ENCODE measurements around the gene TNFSF8. TPM values are rescaled to one million over a fixed set of nuclear protein-coding genes. Genes with fewer than 3 reads are reported as not detected.

The TNFSF8 gene
- total and polyA plus RNA-seq, 9 of the 15 experiments (the other 6 are each of a cell fraction or from before 2014, with no cell fraction given) = 0.09 TPM; not detected in 8

- no peak for ATAC-seq
- no peak overlapping the region for H3K4me3 ChIP-seq
- no peak overlapping the region for H3K4me2 ChIP-seq (ENCODE audit: insufficient read depth, low read length)
- in situ Hi-C loops (cut with MboI) = no loop called here
- H2AFZ ChIP-seq (ENCODE audit: low read depth, low read length) = no peak overlapping the region
- 0% methylated on average over 1 of the region's 1 CpG for WGBS (ENCODE audit: insufficient coverage, low coverage, missing lambda C conversion rate)
- no peaks in the 10 kb centered on the region for H3K4me1 ChIP-seq (replicated peaks in 1 of 2; ENCODE audit: control insufficient read depth in 2 of 2, insufficient read depth in 2 of 2, low read length in 2 of 2)
- no peak for DNase-seq (ENCODE audit: extremely low read depth in 1 of 4, low spot score in 3 of 4)
- no peaks in the 10 kb centered on the region for H3K36me3 ChIP-seq (ENCODE audit: control insufficient read depth, insufficient read depth, low read length)
- no peaks in the 10 kb centered on the region; a peak in 1 of 5 replicates for H3K27me3 ChIP-seq (ENCODE audit: control insufficient read depth in 2 of 2, insufficient read depth in 2 of 2, low read length in 2 of 2)
- BruUV-seq (replicated peaks) = no TSS peak
- H3K9me3 ChIP-seq (replicated peaks; ENCODE audit: control insufficient read depth, insufficient read depth, low read depth, low read length) = no peaks in the 10 kb centered on the region
- H3K9ac ChIP-seq (ENCODE audit: insufficient read depth in 1 of 2, low read depth in 2 of 2, low read length in 2 of 2) = no peak overlapping the region
- no peaks in the 10 kb centered on the region for H3K79me2 ChIP-seq (ENCODE audit: control insufficient read depth, insufficient read depth, low read length)
- no peak for FAIRE-seq
- intact Hi-C loops (cut with micrococcal nuclease) = no loop called here
- no peaks in the 10 kb centered on the region; the same call in 1 of the 2 replicates for H4K20me1 ChIP-seq (replicated peaks; ENCODE audit: control insufficient read depth, insufficient read depth, low read length)
- CTCF ChIA-PET (ENCODE audit: low intra/inter-chr PET ratio) = no interaction called here
- POLR2A ChIA-PET = no interaction called here
- H3K9me1 ChIP-seq (ENCODE audit: control insufficient read depth, insufficient read depth, low read length) = no peaks in the 10 kb centered on the region
- no peak overlapping the region for H3K27ac ChIP-seq (ENCODE audit: extremely low read depth, low read depth, low read length)
- TF ChIP-seq ZNF75A (CRISPR knock-in tag; IDR thresholded peaks at IDR 0.05) (no peak), MCM7 (IDR thresholded peaks at IDR 0.05) (no peak), MIER1 (IDR thresholded peaks at IDR 0.05; ENCODE audit: low read depth) (no peak), DPF2 (IDR thresholded peaks at IDR 0.05) (no peak), ZBTB8A (IDR thresholded peaks at IDR 0.05; ENCODE audit: partially characterized antibody) (no peak), MED1 (CRISPR knock-in tag; IDR thresholded peaks at IDR 0.05; ENCODE audit: borderline replicate concordance) (no peak), MYNN (IDR thresholded peaks at IDR 0.05) (no peak), MYNN (CRISPR knock-in tag; IDR thresholded peaks at IDR 0.05) (no peak), ZNF398 (CRISPR knock-in tag; IDR thresholded peaks at IDR 0.05) (no peak), ZFP36 (IDR thresholded peaks at IDR 0.05; ENCODE audit: low read depth, low read length, partially characterized antibody) (no peak), SMAD1 (IDR thresholded peaks at IDR 0.05; ENCODE audit: low read depth, low read length, partially characterized antibody) (no peak), EHMT2 (IDR thresholded peaks at IDR 0.05) (no peak), RNF2 (IDR thresholded peaks at IDR 0.05) (no peak), ESRRB (CRISPR knock-in tag; IDR thresholded peaks at IDR 0.05; ENCODE audit: borderline replicate concordance) (no peak), THRAP3 (IDR thresholded peaks at IDR 0.05; ENCODE audit: borderline replicate concordance) (no peak), MYC (IDR thresholded peaks at IDR 0.05; ENCODE audit: low read depth, low read length) (no peak), MYC (CRISPR knock-in tag; IDR thresholded peaks at IDR 0.05; ENCODE audit: borderline replicate concordance, low read depth) (no peak), SMAD2 (IDR thresholded peaks at IDR 0.05; ENCODE audit: low read depth, low read length) (no peak), ZBTB17 (CRISPR knock-in tag; IDR thresholded peaks at IDR 0.05) (no peak)
- TF ChIP-seq, protein P1, sequence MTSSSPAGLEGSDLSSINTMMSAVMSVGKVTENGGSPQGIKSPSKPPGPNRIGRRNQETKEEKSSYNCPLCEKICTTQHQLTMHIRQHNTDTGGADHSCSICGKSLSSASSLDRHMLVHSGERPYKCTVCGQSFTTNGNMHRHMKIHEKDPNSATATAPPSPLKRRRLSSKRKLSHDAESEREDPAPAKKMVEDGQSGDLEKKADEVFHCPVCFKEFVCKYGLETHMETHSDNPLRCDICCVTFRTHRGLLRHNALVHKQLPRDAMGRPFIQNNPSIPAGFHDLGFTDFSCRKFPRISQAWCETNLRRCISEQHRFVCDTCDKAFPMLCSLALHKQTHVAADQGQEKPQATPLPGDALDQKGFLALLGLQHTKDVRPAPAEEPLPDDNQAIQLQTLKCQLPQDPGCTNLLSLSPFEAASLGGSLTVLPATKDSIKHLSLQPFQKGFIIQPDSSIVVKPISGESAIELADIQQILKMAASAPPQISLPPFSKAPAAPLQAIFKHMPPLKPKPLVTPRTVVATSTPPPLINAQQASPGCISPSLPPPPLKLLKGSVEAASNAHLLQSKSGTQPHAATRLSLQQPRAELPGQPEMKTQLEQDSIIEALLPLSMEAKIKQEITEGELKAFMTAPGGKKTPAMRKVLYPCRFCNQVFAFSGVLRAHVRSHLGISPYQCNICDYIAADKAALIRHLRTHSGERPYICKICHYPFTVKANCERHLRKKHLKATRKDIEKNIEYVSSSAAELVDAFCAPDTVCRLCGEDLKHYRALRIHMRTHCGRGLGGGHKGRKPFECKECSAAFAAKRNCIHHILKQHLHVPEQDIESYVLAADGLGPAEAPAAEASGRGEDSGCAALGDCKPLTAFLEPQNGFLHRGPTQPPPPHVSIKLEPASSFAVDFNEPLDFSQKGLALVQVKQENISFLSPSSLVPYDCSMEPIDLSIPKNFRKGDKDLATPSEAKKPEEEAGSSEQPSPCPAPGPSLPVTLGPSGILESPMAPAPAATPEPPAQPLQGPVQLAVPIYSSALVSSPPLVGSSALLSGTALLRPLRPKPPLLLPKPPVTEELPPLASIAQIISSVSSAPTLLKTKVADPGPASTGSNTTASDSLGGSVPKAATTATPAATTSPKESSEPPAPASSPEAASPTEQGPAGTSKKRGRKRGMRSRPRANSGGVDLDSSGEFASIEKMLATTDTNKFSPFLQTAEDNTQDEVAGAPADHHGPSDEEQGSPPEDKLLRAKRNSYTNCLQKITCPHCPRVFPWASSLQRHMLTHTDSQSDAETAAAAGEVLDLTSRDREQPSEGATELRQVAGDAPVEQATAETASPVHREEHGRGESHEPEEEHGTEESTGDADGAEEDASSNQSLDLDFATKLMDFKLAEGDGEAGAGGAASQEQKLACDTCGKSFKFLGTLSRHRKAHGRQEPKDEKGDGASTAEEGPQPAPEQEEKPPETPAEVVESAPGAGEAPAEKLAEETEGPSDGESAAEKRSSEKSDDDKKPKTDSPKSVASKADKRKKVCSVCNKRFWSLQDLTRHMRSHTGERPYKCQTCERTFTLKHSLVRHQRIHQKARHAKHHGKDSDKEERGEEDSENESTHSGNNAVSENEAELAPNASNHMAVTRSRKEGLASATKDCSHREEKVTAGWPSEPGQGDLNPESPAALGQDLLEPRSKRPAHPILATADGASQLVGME (CRISPR knock-in tag; IDR thresholded peaks at IDR 0.05) = no peak
These were observed 1.7 kb downstream of the TNFSF8 start for GRCh38 chr9:114928671-114929070.
